ENCODE results near the gene RNPEP. TPM values are rescaled to one million over a fixed set of nuclear protein-coding genes. Genes with fewer than 3 reads are reported as not detected.

Gene RNPEP
- total RNA-seq, 6 donors from 2014 or later: 67.7 to 116 (median 76.5) TPM

- WGBS, 2 donors: 71 to 87% methylated on average over 2 of the region's 2 CpGs
- ATAC-seq (ENCODE audit: low FRiP score in 2 of 2): no peak
These were observed 47.3 kb downstream of the RNPEP start for GRCh38 chr1:202029727-202030126.

GRCh38 chr1:202031796-202032195, 49.3 kb downstream of the RNPEP start:
- 61 to 71% methylated on average over 4 of the region's 4 CpGs for WGBS, 2 donors
- TF ChIP-seq CTCF (IDR thresholded peaks at IDR 0.05) (no peak), POLR2AphosphoS5 (IDR thresholded peaks at IDR 0.05) (no peak), POLR2A (IDR thresholded peaks at IDR 0.05) (no peak), EP300 (IDR thresholded peaks at IDR 0.05) (no peak)
- ATAC-seq (ENCODE audit: low FRiP score in 2 of 2) (no peak), DNase-seq (no peak)
- Histone ChIP-seq H3K9me3 (no peaks in the 10 kb centered on the region), H3K27ac (no peak overlapping the region), H3K36me3 (no peaks in the 10 kb centered on the region), H3K4me3 (no peak overlapping the region), H3K4me1 (peaks cover 4 to 10% (median 5%) of the 10 kb centered on the region in 4 donors), H3K27me3 (no peaks in the 10 kb centered on the region)

More at GRCh38 chr1:202029727-202030126, 47.3 kb downstream of the RNPEP start:
- no peak overlapping the region for H3K27ac ChIP-seq
- no peak for TF ChIP-seq EP300 (IDR thresholded peaks at IDR 0.05)
- no peak for TF ChIP-seq POLR2A (IDR thresholded peaks at IDR 0.05)
- TF ChIP-seq CTCF (IDR thresholded peaks at IDR 0.05): no peak
- TF ChIP-seq POLR2AphosphoS5 (IDR thresholded peaks at IDR 0.05): no peak
- no peaks in the 10 kb centered on the region for H3K36me3 ChIP-seq
- DNase-seq: no peak
- no peaks in the 10 kb centered on the region for H3K9me3 ChIP-seq
- H3K4me3 ChIP-seq: no peak overlapping the region
- peaks cover 4 to 6% (median 5%) of the 10 kb centered on the region in 4 donors for H3K4me1 ChIP-seq
- H3K27me3 ChIP-seq: no peaks in the 10 kb centered on the region

- Histone ChIP-seq H3K36me3 (no peaks in the 10 kb centered on the region), H3K4me1 (peaks cover 4 to 10% (median 5%) of the 10 kb centered on the region in 4 donors), H3K4me3 (no peak overlapping the region), H3K27ac (peak overlapping the region; percentile 74 to 89 (median 80)), H3K27me3 (no peaks in the 10 kb centered on the region), H3K9me3 (no peaks in the 10 kb centered on the region)
- WGBS, 2 donors: 68 to 73% methylated on average over 7 of the region's 7 CpGs
- DNase-seq (no peak), ATAC-seq (ENCODE audit: low FRiP score in 2 of 2) (no peak)
- TF ChIP-seq EP300 (IDR thresholded peaks at IDR 0.05) (no peak), POLR2AphosphoS5 (IDR thresholded peaks at IDR 0.05) (no peak), CTCF (IDR thresholded peaks at IDR 0.05) (no peak), POLR2A (IDR thresholded peaks at IDR 0.05) (no peak)
These were observed 51.8 kb downstream of the RNPEP start for GRCh38 chr1:202034149-202034682.

- DNase-seq: peak; percentile 79 to 95
- Histone ChIP-seq H3K36me3 (no peaks in the 10 kb centered on the region), H3K27ac (peak overlapping the region; percentile 74 to 89 (median 80)), H3K9me3 (no peaks in the 10 kb centered on the region), H3K27me3 (no peaks in the 10 kb centered on the region), H3K4me3 (no peak overlapping the region), H3K4me1 (peaks cover 4 to 10% (median 5%) of the 10 kb centered on the region in 4 donors)
- peak; percentile 94 to 96 for ATAC-seq (ENCODE audit: low FRiP score in 2 of 2)
- TF ChIP-seq POLR2A (IDR thresholded peaks at IDR 0.05) (peak in 1 of 4 donors; percentile 29), CTCF (IDR thresholded peaks at IDR 0.05) (no peak), EP300 (IDR thresholded peaks at IDR 0.05) (peak in 3 of 4 donors; percentile 4 to 70 (median 48)), POLR2AphosphoS5 (IDR thresholded peaks at IDR 0.05) (peak in 1 of 2 donors; percentile 35)
- 55 to 61% methylated on average over 13 to 20 of the region's 20 CpGs for WGBS, 2 donors
These were observed 52.4 kb downstream of the RNPEP start for GRCh38 chr1:202034683-202035462.

Measured in upper lobe of left lung (tissue), 6 donors.